ENCODE data around the gene ANO2. TPM values are rescaled to one million over a fixed set of nuclear protein-coding genes. Genes with fewer than 3 reads are reported as not detected.
A peak's percentile ranks its signal among the peaks of the same experiment; 100 is the strongest.

Gene ANO2
- total RNA-seq, 2 donors from 2014 or later, result not detected

- DNase-seq (ENCODE audit: low spot score) (no peak), ATAC-seq (no peak)
- Mint-ChIP-seq H3K27me3 (peaks cover 9 to 29% of the 10 kb centered on the region in 2 donors), H3K9me3 (no peaks in the 10 kb centered on the region), H3K27ac (no peak overlapping the region), H3K4me3 (no peak overlapping the region), H3K4me1 (ENCODE audit: low read depth in 2 of 2) (peaks cover 0 to 4% of the 10 kb centered on the region in 2 donors), H3K36me3 (no peaks in the 10 kb centered on the region)
Observed at GRCh38 chr12:5710260-5710878, 234.7 kb downstream of the ANO2 start.

- Mint-ChIP-seq H3K4me3 (no peak overlapping the region), H3K9me3 (no peaks in the 10 kb centered on the region), H3K27me3 (peaks cover 12 to 35% of the 10 kb centered on the region in 2 donors), H3K27ac (no peak overlapping the region), H3K36me3 (no peaks in the 10 kb centered on the region), H3K4me1 (ENCODE audit: low read depth in 2 of 2) (peaks cover 0 to 4% of the 10 kb centered on the region in 2 donors)
- DNase-seq (ENCODE audit: low spot score) (no peak), ATAC-seq (no peak)
Observed at GRCh38 chr12:5708371-5708770, 236.7 kb downstream of the ANO2 start.

GRCh38 chr12:5706247-5706646 lies 238.8 kb downstream of the ANO2 start:
- Mint-ChIP-seq H3K9me3 (peaks cover 3% of the 10 kb centered on the region), H3K4me3 (no peak overlapping the region), H3K27me3 (peaks cover 22 to 32% of the 10 kb centered on the region in 2 donors), H3K27ac (no peak overlapping the region), H3K4me1 (ENCODE audit: low read depth in 2 of 2) (peaks cover 0 to 4% of the 10 kb centered on the region in 2 donors), H3K36me3 (no peaks in the 10 kb centered on the region)
- no peak for ATAC-seq
- DNase-seq (ENCODE audit: low spot score), result no peak

- Mint-ChIP-seq H3K27ac (no peak overlapping the region), H3K9me3 (peaks cover 3% of the 10 kb centered on the region), H3K4me1 (ENCODE audit: low read depth in 2 of 2) (peaks cover 0 to 4% of the 10 kb centered on the region in 2 donors), H3K4me3 (no peak overlapping the region), H3K27me3 (peaks cover 25 to 35% of the 10 kb centered on the region in 2 donors), H3K36me3 (no peaks in the 10 kb centered on the region)
- ATAC-seq, result no peak
- DNase-seq (ENCODE audit: low spot score), result no peak
Observed at GRCh38 chr12:5705791-5706190, 239.3 kb downstream of the ANO2 start.

- no peaks in the 10 kb centered on the region for H3K4me1 Mint-ChIP-seq (ENCODE audit: low read depth in 2 of 2)
- H3K9me3 Mint-ChIP-seq, result no peaks in the 10 kb centered on the region
- DNase-seq (ENCODE audit: low spot score) (no peak), ATAC-seq (no peak)
- H3K36me3 Mint-ChIP-seq, result no peaks in the 10 kb centered on the region
- no peak overlapping the region for H3K4me3 Mint-ChIP-seq
- peaks cover 11 to 37% of the 10 kb centered on the region in 2 donors for H3K27me3 Mint-ChIP-seq
- H3K27ac Mint-ChIP-seq, result no peak overlapping the region
Observed at GRCh38 chr12:5694759-5695409, 250.2 kb downstream of the ANO2 start.

- Mint-ChIP-seq H3K4me1 (ENCODE audit: low read depth in 2 of 2) (no peaks in the 10 kb centered on the region), H3K27me3 (peaks cover 11 to 25% of the 10 kb centered on the region in 2 donors), H3K36me3 (no peaks in the 10 kb centered on the region), H3K27ac (no peak overlapping the region), H3K4me3 (no peak overlapping the region), H3K9me3 (no peaks in the 10 kb centered on the region)
- ATAC-seq, result no peak
- DNase-seq (ENCODE audit: low spot score), result no peak
Observed at GRCh38 chr12:5692850-5693249, 252.2 kb downstream of the ANO2 start.

GRCh38 chr12:5691943-5692342 lies 253.1 kb downstream of the ANO2 start:
- H3K4me1 Mint-ChIP-seq (ENCODE audit: low read depth in 2 of 2), result no peaks in the 10 kb centered on the region
- DNase-seq (ENCODE audit: low spot score) (no peak), ATAC-seq (no peak)
- no peaks in the 10 kb centered on the region for H3K36me3 Mint-ChIP-seq
- H3K9me3 Mint-ChIP-seq, result no peaks in the 10 kb centered on the region
- no peak overlapping the region for H3K4me3 Mint-ChIP-seq
- no peak overlapping the region for H3K27ac Mint-ChIP-seq
- peaks cover 11 to 25% of the 10 kb centered on the region in 2 donors for H3K27me3 Mint-ChIP-seq

GRCh38 chr12:5690240-5690639 lies 254.8 kb downstream of the ANO2 start:
- Mint-ChIP-seq H3K4me3 (no peak overlapping the region), H3K27me3 (peaks cover 11 to 17% of the 10 kb centered on the region in 2 donors), H3K4me1 (ENCODE audit: low read depth in 2 of 2) (no peaks in the 10 kb centered on the region), H3K36me3 (no peaks in the 10 kb centered on the region), H3K27ac (no peak overlapping the region), H3K9me3 (no peaks in the 10 kb centered on the region)
- ATAC-seq (no peak), DNase-seq (ENCODE audit: low spot score) (no peak)

GRCh38 chr12:5689773-5690172 lies 255.3 kb downstream of the ANO2 start:
- no peak for DNase-seq (ENCODE audit: low spot score)
- no peaks in the 10 kb centered on the region for H3K36me3 Mint-ChIP-seq

GRCh38 chr12:5688226-5688625 lies 256.8 kb downstream of the ANO2 start:
- no peak for DNase-seq (ENCODE audit: low spot score)
- H3K36me3 Mint-ChIP-seq, result no peaks in the 10 kb centered on the region
- H3K27ac Mint-ChIP-seq, result no peak overlapping the region
- no peaks in the 10 kb centered on the region for H3K9me3 Mint-ChIP-seq
- no peaks in the 10 kb centered on the region for H3K4me1 Mint-ChIP-seq (ENCODE audit: low read depth in 2 of 2)
- H3K27me3 Mint-ChIP-seq, result peaks cover 2 to 5% of the 10 kb centered on the region in 2 donors
- H3K4me3 Mint-ChIP-seq, result no peak overlapping the region
- ATAC-seq, result no peak

More at GRCh38 chr12:5689773-5690172, 255.3 kb downstream of the ANO2 start:
- Mint-ChIP-seq H3K27me3 (peaks cover 11 to 17% of the 10 kb centered on the region in 2 donors), H3K4me3 (no peak overlapping the region), H3K4me1 (ENCODE audit: low read depth in 2 of 2) (no peaks in the 10 kb centered on the region), H3K27ac (no peak overlapping the region), H3K9me3 (no peaks in the 10 kb centered on the region)
- no peak for ATAC-seq

GRCh38 chr12:5685935-5686334 lies 259.1 kb downstream of the ANO2 start:
- no peak for DNase-seq (ENCODE audit: low spot score)

GRCh38 chr12:5684989-5685388 lies 260.1 kb downstream of the ANO2 start:
- H3K9me3 Mint-ChIP-seq, result no peaks in the 10 kb centered on the region
- no peak overlapping the region for H3K4me3 Mint-ChIP-seq
- no peak overlapping the region for H3K27ac Mint-ChIP-seq
- H3K4me1 Mint-ChIP-seq (ENCODE audit: low read depth in 2 of 2), result no peaks in the 10 kb centered on the region
- H3K36me3 Mint-ChIP-seq, result no peaks in the 10 kb centered on the region
- DNase-seq (ENCODE audit: low spot score), result no peak
- H3K27me3 Mint-ChIP-seq, result peaks cover 7 to 15% of the 10 kb centered on the region in 2 donors
- ATAC-seq, result peak in 1 of 2 donors; percentile 3

More at GRCh38 chr12:5685935-5686334, 259.1 kb downstream of the ANO2 start:
- Mint-ChIP-seq H3K36me3 (no peaks in the 10 kb centered on the region), H3K27me3 (peaks cover 7 to 12% of the 10 kb centered on the region in 2 donors), H3K27ac (no peak overlapping the region), H3K9me3 (no peaks in the 10 kb centered on the region), H3K4me1 (ENCODE audit: low read depth in 2 of 2) (no peaks in the 10 kb centered on the region), H3K4me3 (no peak overlapping the region)
- ATAC-seq, result no peak

- ATAC-seq, result no peak
- Mint-ChIP-seq H3K4me1 (ENCODE audit: low read depth in 2 of 2) (no peaks in the 10 kb centered on the region), H3K27ac (no peak overlapping the region), H3K27me3 (peaks cover 9 to 26% of the 10 kb centered on the region in 2 donors), H3K36me3 (no peaks in the 10 kb centered on the region), H3K9me3 (no peaks in the 10 kb centered on the region), H3K4me3 (no peak overlapping the region)
- no peak for DNase-seq (ENCODE audit: low spot score)
Observed at GRCh38 chr12:5682581-5682980, 262.5 kb downstream of the ANO2 start.

- H3K4me3 Mint-ChIP-seq, result no peak overlapping the region
- H3K4me1 Mint-ChIP-seq (ENCODE audit: low read depth in 2 of 2), result no peaks in the 10 kb centered on the region
- ATAC-seq (no peak), DNase-seq (ENCODE audit: low spot score) (no peak)
- no peak overlapping the region for H3K27ac Mint-ChIP-seq
- no peaks in the 10 kb centered on the region for H3K36me3 Mint-ChIP-seq
- H3K9me3 Mint-ChIP-seq, result no peaks in the 10 kb centered on the region
- peaks cover 12 to 42% of the 10 kb centered on the region in 2 donors for H3K27me3 Mint-ChIP-seq
Observed at GRCh38 chr12:5678176-5678575, 266.9 kb downstream of the ANO2 start.
